ENCODE measurements around the gene CDH18. TPM values are rescaled to one million over a fixed set of nuclear protein-coding genes. Genes with fewer than 3 reads are reported as not detected.

The CDH18 gene
- total RNA-seq, 4 donors from 2014 or later = not detected

GRCh38 chr5:19706776-19707175 lies 281.2 kb downstream of the CDH18 start:
- H3K4me3 ChIP-seq = no peak overlapping the region
- no peak for DNase-seq
- H3K36me3 ChIP-seq = no peaks in the 10 kb centered on the region
- no peaks in the 10 kb centered on the region for H3K27me3 ChIP-seq
- H3K4me1 ChIP-seq = no peaks in the 10 kb centered on the region
- TF ChIP-seq CTCF (IDR thresholded peaks at IDR 0.05) = no peak
- TF ChIP-seq POLR2A (IDR thresholded peaks at IDR 0.05) = no peak
- no peak overlapping the region for H3K27ac ChIP-seq
- no peaks in the 10 kb centered on the region for H3K9me3 ChIP-seq

- Histone ChIP-seq H3K4me1 (no peaks in the 10 kb centered on the region), H3K27me3 (no peaks in the 10 kb centered on the region), H3K27ac (no peak overlapping the region), H3K9me3 (no peaks in the 10 kb centered on the region), H3K36me3 (no peaks in the 10 kb centered on the region), H3K4me3 (no peak overlapping the region)
- DNase-seq = no peak
- no peak for TF ChIP-seq POLR2A (IDR thresholded peaks at IDR 0.05)
- TF ChIP-seq CTCF (IDR thresholded peaks at IDR 0.05) = no peak
Observed at GRCh38 chr5:19701731-19702130, 286.3 kb downstream of the CDH18 start.

GRCh38 chr5:19694949-19695611 lies 292.9 kb downstream of the CDH18 start:
- Histone ChIP-seq H3K27ac (no peak overlapping the region), H3K9me3 (no peaks in the 10 kb centered on the region), H3K4me3 (no peak overlapping the region), H3K27me3 (no peaks in the 10 kb centered on the region), H3K36me3 (no peaks in the 10 kb centered on the region), H3K4me1 (no peaks in the 10 kb centered on the region)
- no peak for DNase-seq
- TF ChIP-seq POLR2A (IDR thresholded peaks at IDR 0.05) (no peak), CTCF (IDR thresholded peaks at IDR 0.05) (no peak)

GRCh38 chr5:19690978-19691377 lies 297.0 kb downstream of the CDH18 start:
- no peak for TF ChIP-seq POLR2A (IDR thresholded peaks at IDR 0.05)
- TF ChIP-seq CTCF (IDR thresholded peaks at IDR 0.05) = no peak
- no peak overlapping the region for H3K4me3 ChIP-seq
- no peak for DNase-seq
- no peaks in the 10 kb centered on the region for H3K4me1 ChIP-seq
- H3K36me3 ChIP-seq = no peaks in the 10 kb centered on the region
- H3K27me3 ChIP-seq = no peaks in the 10 kb centered on the region
- peaks cover 0 to 11% (median 0%) of the 10 kb centered on the region in 4 donors for H3K9me3 ChIP-seq
- no peak overlapping the region for H3K27ac ChIP-seq

- no peak for TF ChIP-seq POLR2A (IDR thresholded peaks at IDR 0.05)
- no peak for TF ChIP-seq CTCF (IDR thresholded peaks at IDR 0.05)
- no peaks in the 10 kb centered on the region for H3K4me1 ChIP-seq
- H3K27me3 ChIP-seq = no peaks in the 10 kb centered on the region
- no peak overlapping the region for H3K4me3 ChIP-seq
- H3K36me3 ChIP-seq = no peaks in the 10 kb centered on the region
- H3K9me3 ChIP-seq = peaks cover 0 to 11% (median 0%) of the 10 kb centered on the region in 4 donors
- DNase-seq = no peak
- H3K27ac ChIP-seq = no peak overlapping the region
Observed at GRCh38 chr5:19685473-19685872, 302.5 kb downstream of the CDH18 start.

GRCh38 chr5:19676895-19677294 lies 311.1 kb downstream of the CDH18 start:
- H3K36me3 ChIP-seq = no peaks in the 10 kb centered on the region
- peaks cover 0 to 8% (median 0%) of the 10 kb centered on the region in 4 donors for H3K9me3 ChIP-seq
- H3K27me3 ChIP-seq = no peaks in the 10 kb centered on the region
- no peak overlapping the region for H3K4me3 ChIP-seq
- TF ChIP-seq CTCF (IDR thresholded peaks at IDR 0.05) = no peak
- no peak for TF ChIP-seq POLR2A (IDR thresholded peaks at IDR 0.05)
- no peak for DNase-seq
- no peak overlapping the region for H3K27ac ChIP-seq
- H3K4me1 ChIP-seq = no peaks in the 10 kb centered on the region
